Neural cell (in vitro differentiated cells): ENCODE results near the gene ALDH2. TPM values are rescaled to one million over a fixed set of nuclear protein-coding genes. Genes with fewer than 3 reads are reported as not detected.
"Not testable (repeated sequence)": the region's sequence is repeated elsewhere in the genome, so short reads cannot be mapped to it uniquely, and the experiment has no call there.

Experiments used
- H2AFZ ChIP-seq: fragments of 200-600, 300-800 bp; sonication (generic), shearing (Covaris generic); 2 replicates; pipeline ENCODE4 v1.6.0; 2014; ENCODE audit warnings: low read depth, mild to moderate bottlenecking, antibody characterized with exemption, low read length, moderate library complexity
- H3F3A ChIP-seq: fragments of 200-600 bp; shearing (Covaris generic); 2 replicates; pipeline ENCODE4 v1.6.1; 2016; ENCODE audit warnings: mild to moderate bottlenecking, moderate library complexity, mixed read lengths, antibody characterized with exemption, low read length; ENCODE audit not compliant: insufficient read depth, poor library complexity, severe bottlenecking
- H3K27ac ChIP-seq: fragments of 200-600, 300-800 bp; sonication (generic), shearing (Covaris generic); 2 replicates; pipeline ENCODE4 v1.5.1; 2014; ENCODE audit warnings: mild to moderate bottlenecking, low read length, moderate library complexity
- H3K27me3 ChIP-seq: fragments of 300-800, 200-600 bp; sonication (generic), shearing (Covaris generic); 2 replicates; pipeline ENCODE4 v1.6.0; 2014; ENCODE audit warnings: mild to moderate bottlenecking, low read depth, low read length, moderate library complexity; ENCODE audit not compliant: insufficient read depth
- H3K36me3 ChIP-seq: fragments of 300-800, 200-600 bp; sonication (generic), shearing (Covaris generic); 2 replicates; pipeline ENCODE4 v1.5.1; 2014; ENCODE audit warnings: mild to moderate bottlenecking, antibody characterized with exemption, low read length, moderate library complexity; ENCODE audit not compliant: insufficient read depth
- H3K4me2 ChIP-seq: fragments of 300-800, 200-600 bp; sonication (generic), shearing (Covaris generic); 2 replicates; pipeline ENCODE4 v1.6.0; 2014; ENCODE audit warnings: mild to moderate bottlenecking, low read length
- H3K4me3 ChIP-seq: fragments of 300-800, 200-600 bp; sonication (generic), shearing (Covaris generic); 2 replicates; pipeline ENCODE4 v1.5.1; 2014; ENCODE audit warnings: mild to moderate bottlenecking, low read length, moderate library complexity
- H3K79me2 ChIP-seq: fragments of 200-600 bp; shearing (Covaris generic); replicated peaks from 2 replicates; pipeline ENCODE4 v1.6.0; 2014; ENCODE audit warnings: mild to moderate bottlenecking, low read length, moderate library complexity; ENCODE audit not compliant: insufficient read depth
- H3K9ac ChIP-seq: fragments of 300-800, 200-600 bp; sonication (generic), shearing (Covaris generic); 2 replicates; pipeline ENCODE4 v1.6.1; 2016; ENCODE audit warnings: mild to moderate bottlenecking, low read length, mixed read lengths
- H3K9me2 ChIP-seq: fragments of 200-600 bp; shearing (Covaris generic); 2 replicates; pipeline ENCODE4 v1.6.1; 2016; ENCODE audit warnings: mild to moderate bottlenecking, low read length, mixed read lengths; ENCODE audit not compliant: insufficient read depth
- H3K9me3 ChIP-seq: fragments of 200-600, 300-800 bp; sonication (generic), shearing (Covaris generic); 2 replicates; pipeline ENCODE4 v1.6.1; 2016; ENCODE audit warnings: mild to moderate bottlenecking, mixed run types, low read length, moderate library complexity, mixed read lengths
- H4K20me1 ChIP-seq: fragments of 200-600 bp; shearing (Covaris generic); 2 replicates; pipeline ENCODE4 v1.6.1; 2016; ENCODE audit warnings: mild to moderate bottlenecking, mixed run types; ENCODE audit not compliant: insufficient read depth
- EP300 ChIP-seq: fragments of 450-650 bp; conservative IDR thresholded peaks from 2 replicates; pipeline ENCODE4 v1.6.1; 2014; ENCODE audit warnings: antibody characterized with exemption, mild to moderate bottlenecking, moderate library complexity; ENCODE audit not compliant: poor library complexity, severe bottlenecking
- EZH2 ChIP-seq: fragments of 200-600, 300-800 bp; shearing (Covaris generic), sonication (generic); IDR thresholded peaks from 2 replicates; pipeline ENCODE4 v1.6.1; 2014; ENCODE audit warnings: antibody characterized with exemption, low read length, borderline replicate concordance, mild to moderate bottlenecking; ENCODE audit not compliant: insufficient read depth, poor library complexity, severe bottlenecking
- MXI1 ChIP-seq: fragments of 450-650 bp; conservative IDR thresholded peaks from 2 replicates; pipeline ENCODE4 v1.6.1; 2014; ENCODE audit warnings: antibody characterized with exemption, mild to moderate bottlenecking; ENCODE audit not compliant: poor library complexity, severe bottlenecking
- POLR2AphosphoS5 ChIP-seq: IDR thresholded peaks from 2 replicates; pipeline ENCODE4 v1.6.1; 2012
- RAD21 ChIP-seq: fragments of 450-650 bp; conservative IDR thresholded peaks from 2 replicates; pipeline ENCODE4 v1.6.1; 2014; ENCODE audit warnings: antibody characterized with exemption, mild to moderate bottlenecking, moderate library complexity
- SMC3 ChIP-seq: fragments of 450-650 bp; conservative IDR thresholded peaks from 2 replicates; pipeline ENCODE4 v1.6.1; 2014; ENCODE audit warnings: antibody characterized with exemption, mild to moderate bottlenecking, moderate library complexity; ENCODE audit not compliant: poor library complexity
- TAF1 ChIP-seq: IDR thresholded peaks from 2 replicates; pipeline ENCODE4 v1.6.1; 2012; ENCODE audit warnings: low read depth
- polyA plus RNA-seq: library from polyadenylated mRNA; depleted of rRNA; stranded (reverse); fragments of >200 nt; gene quantifications from 2 replicates; pipeline ENCODE4 v1.2.3, GENCODE V29; 2014
- TF ChIP-seq, protein P1 (sequence below): IDR thresholded peaks from 2 replicates; pipeline ENCODE4 v1.6.1; 2012; ENCODE audit warnings: borderline replicate concordance
- TF ChIP-seq, protein P2 (sequence below): fragments of 450-650 bp; IDR thresholded peaks from 2 replicates; pipeline ENCODE4 v1.5.1; 2014; ENCODE audit warnings: antibody characterized with exemption, mild to moderate bottlenecking, moderate library complexity; ENCODE audit not compliant: poor library complexity, severe bottlenecking

The ALDH2 gene
- polyA plus RNA-seq, 1 donor from 2014 or later, result 64.3 TPM

DNA sequence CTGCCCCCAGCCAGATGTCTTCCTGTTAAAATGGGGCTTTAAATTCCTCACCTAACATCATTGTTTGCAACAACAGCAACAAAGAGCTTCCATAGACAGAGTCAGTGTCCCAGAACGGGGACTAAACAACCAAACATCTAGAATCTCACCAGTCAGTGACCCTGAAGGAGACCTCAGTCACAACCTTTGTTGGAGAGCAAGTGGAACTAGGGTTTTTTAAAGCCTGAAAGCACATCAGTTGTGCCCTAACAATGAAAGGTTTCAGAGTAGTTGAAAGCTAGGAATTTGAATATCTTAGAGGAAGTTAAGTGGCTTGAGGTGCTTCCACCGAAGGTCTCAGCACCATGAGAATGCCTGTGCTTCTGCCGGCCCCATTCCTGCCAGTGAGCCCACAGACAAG lies 5.0 kb upstream of the ALDH2 start:
- Histone ChIP-seq H3K4me2 (no peak overlapping the region), H3K36me3 (no peaks in the 10 kb centered on the region), H3K9ac (no peak overlapping the region), H3K27ac (no peak overlapping the region), H3K9me3 (no peaks in the 10 kb centered on the region), H4K20me1 (no peaks in the 10 kb centered on the region), H2AFZ (no peak overlapping the region), H3K9me2 (no peaks in the 10 kb centered on the region), H3F3A (no peaks in the 10 kb centered on the region), H3K79me2 (no peaks in the 10 kb centered on the region), H3K4me3 (no peak overlapping the region), H3K27me3 (no peaks in the 10 kb centered on the region)
- no peak for TF ChIP-seq EZH2
- TF ChIP-seq TAF1, result no peak
- TF ChIP-seq, protein P1, sequence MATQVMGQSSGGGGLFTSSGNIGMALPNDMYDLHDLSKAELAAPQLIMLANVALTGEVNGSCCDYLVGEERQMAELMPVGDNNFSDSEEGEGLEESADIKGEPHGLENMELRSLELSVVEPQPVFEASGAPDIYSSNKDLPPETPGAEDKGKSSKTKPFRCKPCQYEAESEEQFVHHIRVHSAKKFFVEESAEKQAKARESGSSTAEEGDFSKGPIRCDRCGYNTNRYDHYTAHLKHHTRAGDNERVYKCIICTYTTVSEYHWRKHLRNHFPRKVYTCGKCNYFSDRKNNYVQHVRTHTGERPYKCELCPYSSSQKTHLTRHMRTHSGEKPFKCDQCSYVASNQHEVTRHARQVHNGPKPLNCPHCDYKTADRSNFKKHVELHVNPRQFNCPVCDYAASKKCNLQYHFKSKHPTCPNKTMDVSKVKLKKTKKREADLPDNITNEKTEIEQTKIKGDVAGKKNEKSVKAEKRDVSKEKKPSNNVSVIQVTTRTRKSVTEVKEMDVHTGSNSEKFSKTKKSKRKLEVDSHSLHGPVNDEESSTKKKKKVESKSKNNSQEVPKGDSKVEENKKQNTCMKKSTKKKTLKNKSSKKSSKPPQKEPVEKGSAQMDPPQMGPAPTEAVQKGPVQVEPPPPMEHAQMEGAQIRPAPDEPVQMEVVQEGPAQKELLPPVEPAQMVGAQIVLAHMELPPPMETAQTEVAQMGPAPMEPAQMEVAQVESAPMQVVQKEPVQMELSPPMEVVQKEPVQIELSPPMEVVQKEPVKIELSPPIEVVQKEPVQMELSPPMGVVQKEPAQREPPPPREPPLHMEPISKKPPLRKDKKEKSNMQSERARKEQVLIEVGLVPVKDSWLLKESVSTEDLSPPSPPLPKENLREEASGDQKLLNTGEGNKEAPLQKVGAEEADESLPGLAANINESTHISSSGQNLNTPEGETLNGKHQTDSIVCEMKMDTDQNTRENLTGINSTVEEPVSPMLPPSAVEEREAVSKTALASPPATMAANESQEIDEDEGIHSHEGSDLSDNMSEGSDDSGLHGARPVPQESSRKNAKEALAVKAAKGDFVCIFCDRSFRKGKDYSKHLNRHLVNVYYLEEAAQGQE, result no peak
- no peak for TF ChIP-seq POLR2AphosphoS5
- TF ChIP-seq SMC3, result no peak
- no peak for TF ChIP-seq EP300
- no peak for TF ChIP-seq MXI1
- TF ChIP-seq, protein P2, sequence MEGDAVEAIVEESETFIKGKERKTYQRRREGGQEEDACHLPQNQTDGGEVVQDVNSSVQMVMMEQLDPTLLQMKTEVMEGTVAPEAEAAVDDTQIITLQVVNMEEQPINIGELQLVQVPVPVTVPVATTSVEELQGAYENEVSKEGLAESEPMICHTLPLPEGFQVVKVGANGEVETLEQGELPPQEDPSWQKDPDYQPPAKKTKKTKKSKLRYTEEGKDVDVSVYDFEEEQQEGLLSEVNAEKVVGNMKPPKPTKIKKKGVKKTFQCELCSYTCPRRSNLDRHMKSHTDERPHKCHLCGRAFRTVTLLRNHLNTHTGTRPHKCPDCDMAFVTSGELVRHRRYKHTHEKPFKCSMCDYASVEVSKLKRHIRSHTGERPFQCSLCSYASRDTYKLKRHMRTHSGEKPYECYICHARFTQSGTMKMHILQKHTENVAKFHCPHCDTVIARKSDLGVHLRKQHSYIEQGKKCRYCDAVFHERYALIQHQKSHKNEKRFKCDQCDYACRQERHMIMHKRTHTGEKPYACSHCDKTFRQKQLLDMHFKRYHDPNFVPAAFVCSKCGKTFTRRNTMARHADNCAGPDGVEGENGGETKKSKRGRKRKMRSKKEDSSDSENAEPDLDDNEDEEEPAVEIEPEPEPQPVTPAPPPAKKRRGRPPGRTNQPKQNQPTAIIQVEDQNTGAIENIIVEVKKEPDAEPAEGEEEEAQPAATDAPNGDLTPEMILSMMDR, result no peak
- no peak for TF ChIP-seq RAD21

DNA sequence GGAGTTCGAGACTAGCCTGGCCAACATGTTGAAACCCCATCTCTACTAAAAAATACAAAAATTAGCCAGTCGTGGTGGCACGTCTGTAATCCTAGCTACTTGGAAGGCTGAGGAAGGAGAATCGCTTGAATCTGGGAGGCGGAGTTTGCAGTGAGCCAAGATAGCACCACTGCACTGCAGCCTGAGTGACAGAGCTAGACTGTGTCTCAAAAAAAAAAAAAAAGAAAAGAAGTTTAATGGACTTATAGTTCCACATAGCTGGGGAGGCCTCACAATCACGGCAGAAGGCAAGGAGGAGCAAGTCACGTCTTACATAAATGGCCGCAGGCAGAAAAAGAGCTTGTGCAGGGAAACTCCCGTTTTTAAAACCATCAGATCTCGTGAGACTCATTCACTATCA lies 3.2 kb upstream of the ALDH2 start:
- H3K9me3 ChIP-seq, H3K9me2 ChIP-seq, H3K4me2 ChIP-seq, H2AFZ ChIP-seq, H3K4me3 ChIP-seq, H3K79me2 ChIP-seq, H3K9ac ChIP-seq, H3K27me3 ChIP-seq, H3F3A ChIP-seq, H4K20me1 ChIP-seq, H3K27ac ChIP-seq, H3K36me3 ChIP-seq: not testable (repeated sequence)

DNA sequence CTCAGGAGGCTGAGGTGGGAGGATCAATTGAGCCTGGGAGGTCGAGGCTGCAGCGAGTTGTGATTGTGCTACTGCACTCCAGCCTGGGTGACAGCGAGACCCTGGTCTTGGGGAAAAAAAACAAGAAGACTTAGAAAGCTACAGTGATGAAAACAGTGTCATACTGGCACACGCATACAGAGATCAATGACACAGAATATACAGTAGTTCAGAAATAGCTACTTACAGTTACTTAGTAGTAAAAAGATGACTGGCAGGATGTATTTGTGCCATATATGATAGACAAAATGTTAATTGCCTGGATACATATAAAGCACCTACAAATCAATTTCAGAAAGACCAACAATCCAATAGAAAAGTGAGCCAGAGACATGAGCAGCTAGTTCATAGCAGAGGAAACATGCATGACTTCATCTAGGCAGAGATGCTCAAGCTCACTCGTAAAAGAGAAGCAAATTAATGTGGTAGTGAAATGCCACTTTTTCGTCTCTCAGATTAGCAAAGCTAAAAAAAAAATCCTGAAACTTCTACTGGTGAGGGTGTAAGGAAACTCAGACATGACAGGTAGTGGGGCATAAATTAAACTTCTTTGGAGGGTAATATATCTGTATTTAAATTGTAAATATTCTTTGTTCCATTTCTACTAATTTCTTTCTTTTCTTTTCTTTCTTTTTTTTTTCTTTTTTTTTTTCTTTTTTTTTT lies 2.5 kb upstream of the ALDH2 start:
- no peak overlapping the region for H3K9ac ChIP-seq
- H3K79me2 ChIP-seq, result peaks cover 5% of the 10 kb centered on the region
- no peak overlapping the region for H3K4me2 ChIP-seq
- H4K20me1 ChIP-seq, result no peaks in the 10 kb centered on the region
- H3K9me2 ChIP-seq, result no peaks in the 10 kb centered on the region
- H3K27me3 ChIP-seq, result no peaks in the 10 kb centered on the region
- no peak overlapping the region for H3K4me3 ChIP-seq
- no peak for TF ChIP-seq RAD21
- no peak for TF ChIP-seq EP300
- TF ChIP-seq, protein P1, result no peak
- TF ChIP-seq, protein P2, result no peak
- no peak for TF ChIP-seq MXI1
- no peak for TF ChIP-seq TAF1
- TF ChIP-seq SMC3, result no peak
- no peak for TF ChIP-seq EZH2
- TF ChIP-seq POLR2AphosphoS5, result no peak
- H3K9me3 ChIP-seq, result no peaks in the 10 kb centered on the region
- no peaks in the 10 kb centered on the region for H3F3A ChIP-seq
- no peak overlapping the region for H2AFZ ChIP-seq
- H3K27ac ChIP-seq, result no peak overlapping the region
- H3K36me3 ChIP-seq, result no peaks in the 10 kb centered on the region
